ENCODE data around the gene ARHGAP21. TPM values are rescaled to one million over a fixed set of nuclear protein-coding genes. Genes with fewer than 3 reads are reported as not detected.
"Not testable (repeated sequence)": the region's sequence is repeated elsewhere in the genome, so short reads cannot be mapped to it uniquely, and the experiment has no call there.

The ARHGAP21 gene
- total and polyA plus RNA-seq, 2 donors (not counting 1 experiment from before 2014, with no cell fraction given), result 5.3 to 25.5 TPM

DNA sequence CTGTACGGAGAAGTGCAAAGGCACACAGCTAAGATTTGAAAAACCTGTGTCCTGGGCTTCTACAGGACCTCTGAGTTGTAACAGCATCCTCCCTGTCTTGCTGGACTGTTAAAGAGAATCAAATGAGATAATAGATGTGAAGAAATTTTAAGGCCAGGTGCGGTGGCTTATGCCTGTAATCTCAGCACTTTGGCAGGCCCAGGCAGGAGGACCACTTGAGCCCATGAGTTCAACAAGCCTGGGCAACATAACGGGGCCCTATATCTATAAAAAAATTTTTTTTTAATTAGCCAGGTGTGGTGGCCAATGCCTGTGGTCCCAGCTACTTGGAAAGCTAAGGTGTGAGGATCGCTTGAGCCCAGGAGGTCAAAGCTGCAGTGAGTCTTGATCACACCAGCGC is 2.9 kb upstream of the ARHGAP21 start:
- Histone ChIP-seq H3K4me3 (ENCODE audit: control extremely low read depth in 1 of 5, extremely low read depth in 1 of 5, insufficient read depth in 1 of 5, low read depth in 2 of 5, low read length in 4 of 5) (no peak overlapping the region), H3K9me3 (ENCODE audit: control extremely low read depth in 1 of 3, control insufficient read depth in 2 of 3, insufficient read depth in 1 of 3, low read length in 2 of 3) (no peaks in the 10 kb centered on the region), H3K27ac (ENCODE audit: low read length in 2 of 2) (no peak overlapping the region), H3K27me3 (replicated peaks in 1 of 4; ENCODE audit: control extremely low read depth in 1 of 4, control insufficient read depth in 3 of 4, insufficient read depth in 4 of 4, low read length in 3 of 4) (peaks cover 0 to 2% (median 0%) of the 10 kb centered on the region in 4 experiments), H3K79me2 (ENCODE audit: control insufficient read depth, insufficient read depth, low read length) (no peaks in the 10 kb centered on the region), H4K20me1 (ENCODE audit: control insufficient read depth, insufficient read depth, low read length, poor library complexity, severe bottlenecking) (no peaks in the 10 kb centered on the region), H3K9ac (ENCODE audit: low read length) (no peak overlapping the region), H3K36me3 (replicated peaks in 1 of 2; ENCODE audit: control extremely low read depth in 1 of 2, control insufficient read depth in 1 of 2, extremely low read depth in 1 of 2, insufficient read depth in 2 of 2, low read length in 1 of 2) (no peaks in the 10 kb centered on the region), H2AFZ (ENCODE audit: insufficient read depth, low read depth, low read length, poor library complexity, severe bottlenecking) (no peak overlapping the region), H3K4me2 (replicated peaks; ENCODE audit: low read depth, low read length, poor library complexity, severe bottlenecking) (no peak overlapping the region), H3K4me1 (ENCODE audit: control insufficient read depth in 2 of 2, insufficient read depth in 2 of 2, low read length in 2 of 2) (peaks cover 12 to 22% of the 10 kb centered on the region in 2 donors)
- WGBS (ENCODE audit: insufficient coverage), result 100% methylated on average over 2 of the region's 5 CpGs
- H3K27me3 Mint-ChIP-seq, result peaks cover 3% of the 10 kb centered on the region
- ChIA-PET POLR2A (no interaction called here), CTCF (interaction anchor here (1.0 to 2.9 kb wide), 2 partner anchors 16 to 354 kb away, joined by 3 to 9 read pairs; no protein-coding TSS in a partner anchor)
- no peak overlapping the region for H3K4me3 Mint-ChIP-seq
- intact Hi-C loops (cut with micrococcal nuclease), result loop anchor here (10.0 kb wide), 2 partner anchors 358 to 1292 kb away; partner anchors contain the start of gene OTUD1
- no peak overlapping the region for H3K27ac Mint-ChIP-seq
- TF ChIP-seq CTCF (IDR thresholded peaks at IDR 0.05) (no peak), EZH2 (IDR thresholded peaks at IDR 0.05; ENCODE audit: borderline replicate concordance, insufficient read depth, low read depth, low read length, poor library complexity, severe bottlenecking) (no peak)
- no peak for DNase-seq
- ATAC-seq (ENCODE audit: low read depth), result no peak
- H3K9me3 Mint-ChIP-seq (ENCODE audit: insufficient read depth), result no peaks in the 10 kb centered on the region
- peaks cover 15% of the 10 kb centered on the region for H3K4me1 Mint-ChIP-seq

DNA sequence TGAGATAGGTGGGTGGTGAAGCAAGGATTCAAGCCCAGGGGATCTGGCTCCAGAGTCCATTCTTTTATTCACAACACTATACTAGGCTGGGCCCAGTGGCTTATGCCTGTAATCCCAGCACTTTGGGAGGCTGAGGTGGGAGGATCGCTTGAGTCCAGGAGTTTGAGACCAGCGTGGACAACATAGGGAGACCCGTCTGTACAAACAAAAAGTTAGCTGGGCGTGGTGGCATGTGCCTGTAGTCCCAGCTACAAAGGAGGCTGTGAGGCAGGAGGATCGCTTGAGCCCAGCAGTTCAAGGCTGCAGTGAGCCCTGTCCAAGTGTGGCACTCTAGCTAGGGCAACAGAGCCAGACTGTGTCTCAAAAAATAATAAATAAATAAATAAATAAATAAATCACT is 2.3 kb upstream of the ARHGAP21 start:
- H3K4me2 ChIP-seq (replicated peaks; ENCODE audit: low read depth, low read length, poor library complexity, severe bottlenecking); DNase-seq; H3K9ac ChIP-seq (ENCODE audit: low read length); H3K27ac Mint-ChIP-seq; H2AFZ ChIP-seq (ENCODE audit: insufficient read depth, low read depth, low read length, poor library complexity, severe bottlenecking); H3K27me3 ChIP-seq (replicated peaks in 1 of 4; ENCODE audit: control extremely low read depth in 1 of 4, control insufficient read depth in 3 of 4, insufficient read depth in 4 of 4, low read length in 3 of 4); H4K20me1 ChIP-seq (ENCODE audit: control insufficient read depth, insufficient read depth, low read length, poor library complexity, severe bottlenecking); H3K4me3 ChIP-seq (ENCODE audit: control extremely low read depth in 1 of 5, extremely low read depth in 1 of 5, insufficient read depth in 1 of 5, low read depth in 2 of 5, low read length in 4 of 5); H3K27me3 Mint-ChIP-seq; H3K9me3 Mint-ChIP-seq (ENCODE audit: insufficient read depth); H3K9me3 ChIP-seq (ENCODE audit: control extremely low read depth in 1 of 3, control insufficient read depth in 2 of 3, insufficient read depth in 1 of 3, low read length in 2 of 3); H3K36me3 ChIP-seq (replicated peaks in 1 of 2; ENCODE audit: control extremely low read depth in 1 of 2, control insufficient read depth in 1 of 2, extremely low read depth in 1 of 2, insufficient read depth in 2 of 2, low read length in 1 of 2); H3K4me3 Mint-ChIP-seq; H3K79me2 ChIP-seq (ENCODE audit: control insufficient read depth, insufficient read depth, low read length); ATAC-seq (ENCODE audit: low read depth); H3K27ac ChIP-seq (ENCODE audit: low read length in 2 of 2); POLR2A ChIA-PET: not testable (repeated sequence)
- 94% methylated on average over 5 of the region's 5 CpGs for WGBS (ENCODE audit: insufficient coverage)
- intact Hi-C loops (cut with micrococcal nuclease), result loop anchor here (10.0 kb wide), 2 partner anchors 359 to 1291 kb away; partner anchors contain the start of gene OTUD1
- H3K4me1 Mint-ChIP-seq, result peaks cover 21% of the 10 kb centered on the region
- peaks cover 18 to 27% of the 10 kb centered on the region in 2 donors for H3K4me1 ChIP-seq (ENCODE audit: control insufficient read depth in 2 of 2, insufficient read depth in 2 of 2, low read length in 2 of 2)
- CTCF ChIA-PET, result interaction anchor here (1.0 to 2.9 kb wide), 2 partner anchors 16 to 355 kb away, joined by 3 to 9 read pairs; no protein-coding TSS in a partner anchor

Measured in B cell (primary cell).